PC-3 (cell line): Measurements from ENCODE around the gene RARRES2.

Experiments used
- EZH2 ChIP-seq: fragments of 300-600 bp; sonication (generic); IDR thresholded peaks from one replicate; pipeline ENCODE4 v1.6.1; 2017; ENCODE audit warnings: antibody characterized with exemption, mild to moderate bottlenecking, low read length; ENCODE audit not compliant: unreplicated experiment
- EZH2phosphoT487 ChIP-seq: fragments of 300-600 bp; sonication (generic); IDR thresholded peaks from 2 replicates; pipeline ENCODE4 v1.6.1; 2018; ENCODE audit warnings: mild to moderate bottlenecking, antibody characterized with exemption, low read length, borderline replicate concordance
- TF ChIP-seq, protein P1 (sequence below): fragments of 300-600 bp; sonication (generic); conservative IDR thresholded peaks from 2 replicates; pipeline ENCODE4 v1.5.1; 2017; ENCODE audit warnings: antibody characterized with exemption, low read depth, mild to moderate bottlenecking, low read length

DNA sequence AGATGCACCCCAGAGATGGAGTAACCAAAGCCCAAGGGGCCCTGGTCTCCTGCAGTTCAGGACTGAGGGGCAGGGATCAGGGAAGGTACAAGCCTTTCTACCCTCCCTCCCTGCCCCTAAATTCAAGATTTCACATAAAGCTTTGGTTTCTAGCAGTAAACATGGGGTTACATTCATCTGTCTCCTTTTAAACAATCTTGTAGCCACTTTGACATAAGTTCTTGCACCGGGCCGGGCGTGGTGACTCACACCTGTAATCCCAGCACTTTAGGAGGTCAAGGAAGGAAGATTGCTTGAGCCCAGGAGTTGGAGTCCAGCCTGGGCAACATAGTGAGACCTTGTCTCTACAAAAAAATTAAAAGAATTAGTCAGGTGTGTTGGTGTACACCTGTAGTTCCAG, 14.1 kb downstream of the RARRES2 start:
- TF ChIP-seq, protein P1, sequence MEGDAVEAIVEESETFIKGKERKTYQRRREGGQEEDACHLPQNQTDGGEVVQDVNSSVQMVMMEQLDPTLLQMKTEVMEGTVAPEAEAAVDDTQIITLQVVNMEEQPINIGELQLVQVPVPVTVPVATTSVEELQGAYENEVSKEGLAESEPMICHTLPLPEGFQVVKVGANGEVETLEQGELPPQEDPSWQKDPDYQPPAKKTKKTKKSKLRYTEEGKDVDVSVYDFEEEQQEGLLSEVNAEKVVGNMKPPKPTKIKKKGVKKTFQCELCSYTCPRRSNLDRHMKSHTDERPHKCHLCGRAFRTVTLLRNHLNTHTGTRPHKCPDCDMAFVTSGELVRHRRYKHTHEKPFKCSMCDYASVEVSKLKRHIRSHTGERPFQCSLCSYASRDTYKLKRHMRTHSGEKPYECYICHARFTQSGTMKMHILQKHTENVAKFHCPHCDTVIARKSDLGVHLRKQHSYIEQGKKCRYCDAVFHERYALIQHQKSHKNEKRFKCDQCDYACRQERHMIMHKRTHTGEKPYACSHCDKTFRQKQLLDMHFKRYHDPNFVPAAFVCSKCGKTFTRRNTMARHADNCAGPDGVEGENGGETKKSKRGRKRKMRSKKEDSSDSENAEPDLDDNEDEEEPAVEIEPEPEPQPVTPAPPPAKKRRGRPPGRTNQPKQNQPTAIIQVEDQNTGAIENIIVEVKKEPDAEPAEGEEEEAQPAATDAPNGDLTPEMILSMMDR: no peak
- TF ChIP-seq EZH2 (no peak), EZH2phosphoT487 (no peak)
